ENCODE data around the gene C17orf113. TPM values are rescaled to one million over a fixed set of nuclear protein-coding genes. Genes with fewer than 3 reads are reported as not detected.

The C17orf113 gene
- total and polyA plus RNA-seq, 10 donors: 0.35 to 1.6 (median 0.63) TPM

DNA sequence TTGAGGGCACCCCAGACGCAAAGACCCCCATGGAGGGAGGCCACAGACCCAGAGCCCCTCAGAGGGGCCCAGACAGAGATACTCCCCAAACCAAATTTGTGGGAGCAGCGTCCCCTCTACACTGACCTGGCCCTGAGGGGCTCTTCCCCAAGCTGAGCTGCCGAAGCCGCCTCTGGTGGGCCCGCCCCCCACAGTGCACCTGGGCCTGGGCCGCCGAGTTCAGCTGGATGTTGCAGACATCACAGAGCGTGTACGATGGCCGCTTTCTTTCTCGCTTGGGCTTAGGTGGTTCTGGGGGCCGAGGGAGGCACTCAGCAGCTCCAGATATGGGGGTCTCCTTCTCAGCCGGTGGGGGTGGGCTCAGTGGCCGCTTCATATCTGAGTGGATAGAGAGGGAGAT is 12.3 kb upstream of the C17orf113 start:
- Histone ChIP-seq H3K9me3 (no peaks in the 10 kb centered on the region), H3K27me3 (replicated peaks in 1 of 7) (peaks cover 0 to 1% (median 0%) of the 10 kb centered on the region in 7 donors), H3K36me3 (no peaks in the 10 kb centered on the region), H3K27ac (no peak overlapping the region), H3K4me1 (peaks cover 0 to 25% (median 4%) of the 10 kb centered on the region in 6 donors), H3K4me3 (no peak overlapping the region)
- intact Hi-C loops (cut with DNase I; ENCODE audit: low total_unique reads): no loop called here
- 87 to 93% (median 92%) methylated on average over 6 to 14 of the region's 14 CpGs for WGBS, 5 donors
- DNase-seq: no peak
- no peak for TF ChIP-seq POLR2AphosphoS5 (IDR thresholded peaks at IDR 0.05)
- TF ChIP-seq, protein P1, sequence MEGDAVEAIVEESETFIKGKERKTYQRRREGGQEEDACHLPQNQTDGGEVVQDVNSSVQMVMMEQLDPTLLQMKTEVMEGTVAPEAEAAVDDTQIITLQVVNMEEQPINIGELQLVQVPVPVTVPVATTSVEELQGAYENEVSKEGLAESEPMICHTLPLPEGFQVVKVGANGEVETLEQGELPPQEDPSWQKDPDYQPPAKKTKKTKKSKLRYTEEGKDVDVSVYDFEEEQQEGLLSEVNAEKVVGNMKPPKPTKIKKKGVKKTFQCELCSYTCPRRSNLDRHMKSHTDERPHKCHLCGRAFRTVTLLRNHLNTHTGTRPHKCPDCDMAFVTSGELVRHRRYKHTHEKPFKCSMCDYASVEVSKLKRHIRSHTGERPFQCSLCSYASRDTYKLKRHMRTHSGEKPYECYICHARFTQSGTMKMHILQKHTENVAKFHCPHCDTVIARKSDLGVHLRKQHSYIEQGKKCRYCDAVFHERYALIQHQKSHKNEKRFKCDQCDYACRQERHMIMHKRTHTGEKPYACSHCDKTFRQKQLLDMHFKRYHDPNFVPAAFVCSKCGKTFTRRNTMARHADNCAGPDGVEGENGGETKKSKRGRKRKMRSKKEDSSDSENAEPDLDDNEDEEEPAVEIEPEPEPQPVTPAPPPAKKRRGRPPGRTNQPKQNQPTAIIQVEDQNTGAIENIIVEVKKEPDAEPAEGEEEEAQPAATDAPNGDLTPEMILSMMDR (IDR thresholded peaks at IDR 0.05 in 8 of 11, conservative IDR thresholded peaks at IDR 0.05 in 3 of 11): no peak
- TF ChIP-seq POLR2A (IDR thresholded peaks at IDR 0.05): no peak

DNA sequence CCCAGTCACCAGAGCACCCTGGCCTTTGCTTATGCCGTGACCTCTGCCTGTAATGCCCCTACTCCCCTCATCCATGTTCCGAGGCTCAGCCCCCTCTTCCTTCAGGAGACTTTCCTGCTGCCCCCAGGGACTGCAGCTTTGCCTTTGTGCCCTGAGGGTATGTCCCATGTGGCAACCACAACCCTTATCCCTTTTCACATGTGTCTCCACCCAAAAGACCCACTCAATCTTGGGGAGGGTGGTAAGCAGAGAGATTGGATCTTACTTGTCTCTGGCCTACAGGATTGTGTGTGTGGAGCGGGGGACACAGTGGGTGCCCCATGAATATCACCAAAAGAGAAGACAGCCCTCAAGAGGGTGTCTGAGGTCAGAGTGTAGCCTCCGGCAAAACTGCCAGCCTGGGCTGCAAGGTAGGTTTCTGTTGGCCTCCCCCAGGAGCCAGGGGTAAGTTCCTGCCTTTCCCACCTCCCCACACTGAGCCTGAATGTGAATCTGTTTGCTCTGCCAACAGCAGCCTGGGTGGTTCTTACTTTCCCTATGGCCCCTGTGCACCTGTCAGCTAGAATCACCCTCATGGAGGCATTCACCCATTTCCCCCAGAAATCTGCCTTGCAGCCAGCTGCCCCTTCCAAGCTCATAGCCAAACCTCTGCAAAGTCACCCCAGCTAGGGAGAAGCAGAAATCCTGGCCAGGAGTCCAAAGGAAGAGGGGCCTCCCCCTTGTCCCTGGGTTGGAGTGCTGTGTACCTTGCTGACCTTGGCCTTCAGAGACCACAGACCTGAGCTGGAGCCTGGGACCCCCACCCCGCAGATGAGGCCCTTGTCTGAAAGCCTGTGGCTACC is 11.5 kb upstream of the C17orf113 start:
- H3K9me3 ChIP-seq: no peaks in the 10 kb centered on the region
- intact Hi-C loops (cut with DNase I; ENCODE audit: low total_unique reads): no loop called here
- peaks cover 0 to 19% (median 4%) of the 10 kb centered on the region in 6 donors for H3K4me1 ChIP-seq
- H3K27me3 ChIP-seq (replicated peaks in 1 of 7): no peaks in the 10 kb centered on the region
- 64 to 73% (median 69%) methylated on average over 4 to 5 of the region's 5 CpGs for WGBS, 5 donors
- DNase-seq: no peak
- H3K36me3 ChIP-seq: no peaks in the 10 kb centered on the region
- H3K27ac ChIP-seq: no peak overlapping the region
- H3K4me3 ChIP-seq: no peak overlapping the region
- TF ChIP-seq, protein P1 (IDR thresholded peaks at IDR 0.05 in 8 of 11, conservative IDR thresholded peaks at IDR 0.05 in 3 of 11): no peak
- TF ChIP-seq POLR2AphosphoS5 (IDR thresholded peaks at IDR 0.05) (no peak), POLR2A (IDR thresholded peaks at IDR 0.05) (no peak)

DNA sequence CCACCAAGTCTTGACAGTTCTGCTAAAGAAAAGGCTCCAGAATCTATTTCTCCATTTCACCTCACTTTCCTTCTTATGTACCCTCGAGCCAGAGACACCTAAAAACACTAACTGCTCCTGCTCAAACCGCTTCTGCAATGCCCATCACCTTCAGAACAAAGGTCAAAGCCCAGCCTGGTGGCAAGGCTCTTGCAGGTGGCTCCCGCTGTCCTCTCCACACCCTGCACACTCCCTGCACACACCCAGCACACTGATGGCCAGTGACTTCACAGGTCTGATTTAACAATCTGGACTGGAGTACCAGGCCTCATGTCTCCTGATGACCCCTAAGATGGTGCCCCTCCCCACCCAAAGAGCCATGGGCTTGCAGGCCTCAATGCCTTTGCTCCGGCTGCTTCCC is 9.8 kb upstream of the C17orf113 start:
- Histone ChIP-seq H3K4me3 (no peak overlapping the region), H3K27ac (no peak overlapping the region), H3K36me3 (no peaks in the 10 kb centered on the region), H3K27me3 (replicated peaks in 1 of 7) (peaks cover 0 to 10% (median 0%) of the 10 kb centered on the region in 7 donors), H3K4me1 (peaks cover 0 to 19% (median 4%) of the 10 kb centered on the region in 6 donors), H3K9me3 (peaks cover 0 to 4% (median 0%) of the 10 kb centered on the region in 8 donors)
- WGBS, 5 donors: 77 to 89% (median 77%) methylated on average over 4 of the region's 4 CpGs
- DNase-seq: no peak
- no peak for TF ChIP-seq POLR2A (IDR thresholded peaks at IDR 0.05)
- TF ChIP-seq POLR2AphosphoS5 (IDR thresholded peaks at IDR 0.05): no peak
- TF ChIP-seq, protein P1 (IDR thresholded peaks at IDR 0.05 in 8 of 11, conservative IDR thresholded peaks at IDR 0.05 in 3 of 11): no peak
- intact Hi-C loops (cut with DNase I; ENCODE audit: low total_unique reads): no loop called here

DNA sequence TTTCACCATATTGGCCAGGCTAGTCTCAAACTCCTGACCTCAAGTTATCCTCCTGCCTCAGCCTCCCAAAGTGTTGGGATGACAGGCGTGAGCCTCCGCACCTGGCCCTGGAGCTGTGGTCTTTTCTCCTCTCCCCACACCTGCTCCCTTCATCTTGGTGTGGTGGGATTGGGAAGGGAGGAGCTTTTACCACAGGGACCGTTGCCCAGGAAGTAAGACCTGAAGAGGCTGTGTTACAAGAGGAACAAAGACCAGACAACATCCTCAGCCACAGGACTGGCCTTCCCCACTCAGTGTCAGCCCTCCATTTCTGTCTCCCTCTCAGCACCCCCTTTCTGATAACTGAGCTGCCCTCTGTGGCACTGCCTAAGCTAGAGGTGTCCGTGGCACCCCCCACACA is 9.4 kb upstream of the C17orf113 start:
- 53 to 55% (median 55%) methylated on average over 4 of the region's 4 CpGs for WGBS, 5 donors
- Histone ChIP-seq H3K27ac (no peak overlapping the region), H3K4me3 (no peak overlapping the region), H3K36me3 (no peaks in the 10 kb centered on the region), H3K9me3 (peaks cover 0 to 4% (median 0%) of the 10 kb centered on the region in 8 donors), H3K27me3 (replicated peaks in 1 of 7) (peaks cover 0 to 14% (median 0%) of the 10 kb centered on the region in 7 donors), H3K4me1 (peaks cover 0 to 19% (median 4%) of the 10 kb centered on the region in 6 donors)
- intact Hi-C loops (cut with DNase I; ENCODE audit: low total_unique reads): no loop called here
- TF ChIP-seq, protein P1 (IDR thresholded peaks at IDR 0.05 in 8 of 11, conservative IDR thresholded peaks at IDR 0.05 in 3 of 11): no peak
- no peak for TF ChIP-seq POLR2AphosphoS5 (IDR thresholded peaks at IDR 0.05)
- no peak for TF ChIP-seq POLR2A (IDR thresholded peaks at IDR 0.05)
- no peak for DNase-seq

Measured in spleen (tissue), 11 donors.